ENCODE measurements around the gene CD244.
"Not testable (repeated sequence)": the region's sequence is repeated elsewhere in the genome, so short reads cannot be mapped to it uniquely, and the experiment has no call there.

Gene CD244

GRCh38 chr1:160862203-160863060 is at the start of gene CD244:
Gene CD244, minus strand, starts transcription at chr1:160862887. Its CDS starts 210 bp downstream, at chr1:160862677.
- DNase-seq, result peak; percentile 75

- no peak for DNase-seq
Measured at GRCh38 chr1:160911925-160912324, 49.2 kb upstream of the CD244 start.

GRCh38 chr1:160911441-160911840 is 48.8 kb upstream of the CD244 start:
- no peak for DNase-seq

GRCh38 chr1:160910170-160910750 is 47.6 kb upstream of the CD244 start:
- no peak for DNase-seq

- no peak for DNase-seq
Measured at GRCh38 chr1:160907976-160908375, 45.3 kb upstream of the CD244 start.

- no peak for DNase-seq
Measured at GRCh38 chr1:160905617-160905989, 42.9 kb upstream of the CD244 start.

GRCh38 chr1:160904783-160905616 is 42.3 kb upstream of the CD244 start:
- DNase-seq, result no peak

GRCh38 chr1:160902251-160902650 is 39.6 kb upstream of the CD244 start:
- DNase-seq, result not testable (repeated sequence)

- no peak for DNase-seq
Measured at GRCh38 chr1:160901768-160902167, 39.1 kb upstream of the CD244 start.

- not testable (repeated sequence) for DNase-seq
Measured at GRCh38 chr1:160900683-160901082, 38.0 kb upstream of the CD244 start.

GRCh38 chr1:160894368-160895135 is 31.9 kb upstream of the CD244 start:
- DNase-seq, result not testable (repeated sequence)

GRCh38 chr1:160891474-160891873 is 28.8 kb upstream of the CD244 start:
- DNase-seq, result no peak

- DNase-seq, result no peak
Measured at GRCh38 chr1:160888926-160889325, 26.2 kb upstream of the CD244 start.

GRCh38 chr1:160887071-160887470 is 24.4 kb upstream of the CD244 start:
- DNase-seq, result no peak

- no peak for DNase-seq
Measured at GRCh38 chr1:160885042-160885441, 22.4 kb upstream of the CD244 start, which contains the start of gene ITLN1. Gene ITLN1, minus strand, starts transcription at chr1:160885180. Its CDS starts 303 bp downstream, at chr1:160884877.

GRCh38 chr1:160884579-160884978 is 21.9 kb upstream of the CD244 start:
- peak; percentile 4 for DNase-seq

GRCh38 chr1:160883581-160884513 is 21.2 kb upstream of the CD244 start:
- no peak for DNase-seq

- no peak for DNase-seq
Measured at GRCh38 chr1:160882582-160882981, 19.9 kb upstream of the CD244 start.

GRCh38 chr1:160881264-160881663 is 18.6 kb upstream of the CD244 start:
- DNase-seq, result not testable (repeated sequence)

GRCh38 chr1:160880216-160880615 is 17.5 kb upstream of the CD244 start:
- DNase-seq, result no peak

- peak; percentile 51 for DNase-seq
Measured at GRCh38 chr1:160879056-160879455, 16.4 kb upstream of the CD244 start.
